H9 (cell line): ENCODE measurements around the gene KLC1. TPM values are rescaled to one million over a fixed set of nuclear protein-coding genes. Genes with fewer than 3 reads are reported as not detected.

ENCODE experiments used
- DNase-seq: peaks from one replicate; pipeline ENCODE4 v3.0.0-alpha.2; 2017
- H2AFZ ChIP-seq: one replicate; pipeline ENCODE4 v1.6.1; 2013; ENCODE audit warnings: mild to moderate bottlenecking, low read length, control low read depth, moderate library complexity
- H2AK5ac ChIP-seq: 2 replicates; pipeline ENCODE4 v1.6.1; 2013; ENCODE audit warnings: low read length, control low read depth, mixed read lengths; ENCODE audit not compliant: insufficient read length
- H2BK120ac ChIP-seq: one replicate; pipeline ENCODE4 v1.6.1; 2013; ENCODE audit warnings: low read depth, mild to moderate bottlenecking, low read length, control low read depth, inconsistent platforms; ENCODE audit not compliant: poor library complexity, severe bottlenecking
- H2BK12ac ChIP-seq: 2 replicates; pipeline ENCODE4 v1.6.1; 2013; ENCODE audit warnings: low read length, control low read depth, mixed read lengths, low read depth; ENCODE audit not compliant: insufficient read length
- H2BK15ac ChIP-seq: 2 replicates; pipeline ENCODE4 v1.6.1; 2013; ENCODE audit warnings: low read depth, low read length, control low read depth
- H2BK20ac ChIP-seq: one replicate; pipeline ENCODE4 v1.6.1; 2013; ENCODE audit warnings: low read depth, mild to moderate bottlenecking, low read length, control low read depth, inconsistent platforms; ENCODE audit not compliant: poor library complexity, severe bottlenecking
- H2BK5ac ChIP-seq: 2 replicates; pipeline ENCODE4 v1.6.1; 2013; ENCODE audit warnings: low read length, control low read depth, mixed read lengths; ENCODE audit not compliant: insufficient read length
- H3K14ac ChIP-seq: 2 replicates; pipeline ENCODE4 v1.6.1; 2013; ENCODE audit warnings: low read length, control low read depth; ENCODE audit not compliant: insufficient read depth
- H3K18ac ChIP-seq: 2 replicates; pipeline ENCODE4 v1.6.1; 2013; ENCODE audit warnings: low read depth, mild to moderate bottlenecking, mixed read lengths, low read length, control low read depth; ENCODE audit not compliant: insufficient read length
- H3K23ac ChIP-seq: 2 replicates; pipeline ENCODE4 v1.6.1; 2013; ENCODE audit warnings: low read length, control low read depth, mixed read lengths, low read depth; ENCODE audit not compliant: insufficient read length
- H3K23me2 ChIP-seq: 2 replicates; pipeline ENCODE4 v1.6.1; 2013; ENCODE audit warnings: low read depth, mild to moderate bottlenecking, mixed read lengths, low read length, control low read depth; ENCODE audit not compliant: insufficient read length, poor library complexity, severe bottlenecking
- H3K27ac ChIP-seq: 2 replicates; pipeline ENCODE4 v1.5.1; 2013; ENCODE audit warnings: low read length, control low read depth, mixed read lengths, low read depth; ENCODE audit not compliant: insufficient read length
- H3K27me3 ChIP-seq: 2 replicates; pipeline ENCODE4 v1.6.1; 2013; ENCODE audit warnings: low read length, control low read depth, inconsistent platforms; ENCODE audit not compliant: insufficient read depth
- H3K4ac ChIP-seq: 2 replicates; pipeline ENCODE4 v1.6.1; 2013; ENCODE audit warnings: low read depth, mild to moderate bottlenecking, control low read depth, inconsistent platforms, low read length, moderate library complexity
- H3K4me1 ChIP-seq: 2 replicates; pipeline ENCODE4 v1.6.1; 2013; ENCODE audit warnings: low read length, control low read depth, inconsistent platforms; ENCODE audit not compliant: insufficient read depth
- H3K4me2 ChIP-seq: 2 replicates; pipeline ENCODE4 v1.6.1; 2013; ENCODE audit warnings: low read length, control low read depth, mixed read lengths; ENCODE audit not compliant: insufficient read length, insufficient read depth
- H3K56ac ChIP-seq: 2 replicates; pipeline ENCODE4 v1.6.1; 2013; ENCODE audit warnings: low read depth, mild to moderate bottlenecking, mixed read lengths, low read length, control low read depth; ENCODE audit not compliant: insufficient read length
- H3K79me1 ChIP-seq: 2 replicates; pipeline ENCODE4 v1.6.1; 2013; ENCODE audit warnings: low read depth, mild to moderate bottlenecking, moderate library complexity, low read length, control low read depth, inconsistent platforms; ENCODE audit not compliant: insufficient read depth, poor library complexity, severe bottlenecking
- H3K79me2 ChIP-seq: 2 replicates; pipeline ENCODE4 v1.6.1; 2013; ENCODE audit warnings: low read length, control low read depth, inconsistent platforms; ENCODE audit not compliant: insufficient read depth
- H3K9ac ChIP-seq: 2 replicates; pipeline ENCODE4 v1.6.1; 2013; ENCODE audit warnings: low read length, control low read depth, mixed read lengths; ENCODE audit not compliant: insufficient read length; ENCODE audit errors: extremely low read depth
- H3K9me3 ChIP-seq: one replicate; pipeline ENCODE4 v1.6.1; 2013; ENCODE audit warnings: low read depth, low read length, inconsistent platforms; ENCODE audit not compliant: control insufficient read depth
- H3T11ph ChIP-seq: one replicate; pipeline ENCODE4 v1.6.1; 2013; ENCODE audit warnings: mild to moderate bottlenecking, low read length, control low read depth, inconsistent platforms
- H4K20me1 ChIP-seq: one replicate; pipeline ENCODE4 v1.6.1; 2013; ENCODE audit not compliant: control insufficient read depth, insufficient read length, insufficient read depth
- H4K5ac ChIP-seq: 2 replicates; pipeline ENCODE4 v1.6.1; 2013; ENCODE audit warnings: low read depth, mild to moderate bottlenecking, mixed read lengths, low read length, control low read depth; ENCODE audit not compliant: insufficient read length
- H4K8ac ChIP-seq: replicated peaks from 2 replicates; pipeline ENCODE4 v1.6.1; 2013; ENCODE audit warnings: low read length, control low read depth, mixed read lengths, low read depth; ENCODE audit not compliant: insufficient read length
- H4K91ac ChIP-seq: 2 replicates; pipeline ENCODE4 v1.6.1; 2013; ENCODE audit warnings: low read depth, mild to moderate bottlenecking, moderate library complexity, mixed read lengths, low read length, control low read depth; ENCODE audit not compliant: insufficient read length
- H3K27ac Mint-ChIP-seq, 3 experiments: 2 replicates in 2 of 3; 3 replicates in 1 of 3; pipeline ENCODE4 v1.8.0; 2020 to 2021; ENCODE audit warnings: mixed read lengths in 3 of 3, mild to moderate bottlenecking in 1 of 3, moderate library complexity in 1 of 3
- H3K27me3 Mint-ChIP-seq: 2 replicates; pipeline ENCODE4 v1.8.0; 2021; ENCODE audit warnings: low read depth, mild to moderate bottlenecking, moderate library complexity, mixed read lengths
- H3K36me3 Mint-ChIP-seq, 3 experiments: 2 replicates in 2 of 3; 3 replicates in 1 of 3; pipeline ENCODE4 v1.8.0; 2020 to 2021; ENCODE audit warnings: low read depth in 3 of 3, mixed read lengths in 3 of 3; ENCODE audit not compliant: insufficient read depth in 1 of 3
- H3K4me1 Mint-ChIP-seq, 2 experiments: 2 replicates each; pipeline ENCODE4 v1.8.0; 2020; ENCODE audit warnings: mixed read lengths in 2 of 2
- H3K4me3 Mint-ChIP-seq, 2 experiments: 2 replicates in 1 of 2; 3 replicates in 1 of 2; pipeline ENCODE4 v1.8.0; 2020 to 2021; ENCODE audit warnings: mild to moderate bottlenecking in 2 of 2, mixed read lengths in 2 of 2, moderate library complexity in 1 of 2
- H3K9me3 Mint-ChIP-seq, 2 experiments: 2 replicates in 1 of 2; 3 replicates in 1 of 2; pipeline ENCODE4 v1.8.0; 2020; ENCODE audit warnings: mild to moderate bottlenecking in 2 of 2, mixed read lengths in 2 of 2, moderate library complexity in 1 of 2
- WGBS: extraction: QIAGEN DNeasy Blood & Tissue Kit; methylation state at CpG from one replicate; pipeline ENCODE4 v1.1.7; 2013; ENCODE audit warnings: missing lambda C conversion rate, low lambda C conversion rate, mixed read lengths; ENCODE audit not compliant: insufficient read length; ENCODE audit errors: extremely low coverage; 5-methylcytosine and 5-hydroxymethylcytosine counted together
- total RNA-seq: library from RNA; stranded (reverse); gene quantifications from 2 replicates; pipeline ENCODE4 v1.2.1, GENCODE V29; 2021
- TF ChIP-seq, protein P1 (sequence below): fragments of 200-600 bp; sonication (generic); conservative IDR thresholded peaks from 3 replicates; pipeline ENCODE4 v1.8.0; 2021; ENCODE audit warnings: antibody characterized with exemption, mild to moderate bottlenecking

KLC1 gene
- total RNA-seq, 1 experiment from 2014 or later: 143 TPM

DNA sequence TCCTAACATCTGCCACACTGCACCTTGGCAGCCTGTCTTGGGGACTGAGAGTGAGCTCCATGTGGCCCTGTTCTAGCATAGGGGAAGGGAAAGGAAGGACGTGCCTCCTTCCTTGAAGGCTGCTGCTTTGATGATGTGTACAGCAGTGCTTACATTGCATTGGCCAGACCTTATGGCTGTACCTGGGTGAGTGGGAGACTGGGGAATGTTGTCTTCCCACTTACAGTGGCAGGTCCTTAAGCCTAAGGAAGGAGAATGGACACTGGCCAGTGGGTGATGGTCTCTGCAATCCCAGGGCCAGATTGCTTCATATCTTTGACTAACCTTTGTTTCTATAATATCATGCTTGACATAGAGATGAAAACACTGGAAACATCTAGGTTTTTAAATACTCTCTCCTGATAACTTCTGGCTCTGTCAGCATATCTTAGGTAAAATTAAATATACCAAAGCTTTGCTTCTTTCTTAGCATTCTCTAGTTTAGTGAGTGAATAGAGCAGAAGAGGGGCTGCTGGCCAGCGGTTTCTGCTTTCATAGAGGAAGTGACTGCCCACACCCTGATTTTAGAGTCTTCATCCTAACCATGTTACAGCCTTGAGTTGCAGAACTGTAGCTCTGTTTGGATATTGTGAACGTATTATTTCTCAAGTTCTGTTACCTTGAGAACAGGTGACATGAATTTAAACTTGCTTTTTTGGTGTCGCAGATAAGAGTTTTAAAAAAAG, 27.2 kb downstream of the KLC1 start:
- H2AFZ ChIP-seq: no peak overlapping the region
- H3K27me3 ChIP-seq: no peaks in the 10 kb centered on the region
- H4K91ac ChIP-seq: no peak overlapping the region
- no peak overlapping the region for H4K8ac ChIP-seq
- H3K4me2 ChIP-seq: no peak overlapping the region
- no peak overlapping the region for H3K4ac ChIP-seq
- Mint-ChIP-seq H3K27me3 (no peaks in the 10 kb centered on the region), H3K36me3 (peaks cover 31 to 64% (median 62%) of the 10 kb centered on the region in 3 experiments; a peak in 6 of 7 replicates), H3K4me3 (no peak overlapping the region), H3K4me1 (no peaks in the 10 kb centered on the region), H3K9me3 (no peaks in the 10 kb centered on the region), H3K27ac (peak overlapping the region in 2 of 3 experiments; percentile 5 to 13; a peak in 2 of 7 replicates)
- H3K23ac ChIP-seq: no peak overlapping the region
- H3K18ac ChIP-seq: no peak overlapping the region
- no peak overlapping the region for H2BK20ac ChIP-seq
- no peak for DNase-seq
- H4K20me1 ChIP-seq: no peaks in the 10 kb centered on the region
- no peaks in the 10 kb centered on the region for H3K9me3 ChIP-seq
- peaks cover 4% of the 10 kb centered on the region; the same call in 1 of the 2 replicates for H3K79me2 ChIP-seq
- H2BK120ac ChIP-seq: no peak overlapping the region
- H3K56ac ChIP-seq: no peak overlapping the region
- H2BK15ac ChIP-seq: no peak overlapping the region
- H3T11ph ChIP-seq: no peak overlapping the region
- H3K14ac ChIP-seq: no peak overlapping the region
- no peak overlapping the region for H3K9ac ChIP-seq
- H3K27ac ChIP-seq: no peak overlapping the region
- TF ChIP-seq, protein P1, sequence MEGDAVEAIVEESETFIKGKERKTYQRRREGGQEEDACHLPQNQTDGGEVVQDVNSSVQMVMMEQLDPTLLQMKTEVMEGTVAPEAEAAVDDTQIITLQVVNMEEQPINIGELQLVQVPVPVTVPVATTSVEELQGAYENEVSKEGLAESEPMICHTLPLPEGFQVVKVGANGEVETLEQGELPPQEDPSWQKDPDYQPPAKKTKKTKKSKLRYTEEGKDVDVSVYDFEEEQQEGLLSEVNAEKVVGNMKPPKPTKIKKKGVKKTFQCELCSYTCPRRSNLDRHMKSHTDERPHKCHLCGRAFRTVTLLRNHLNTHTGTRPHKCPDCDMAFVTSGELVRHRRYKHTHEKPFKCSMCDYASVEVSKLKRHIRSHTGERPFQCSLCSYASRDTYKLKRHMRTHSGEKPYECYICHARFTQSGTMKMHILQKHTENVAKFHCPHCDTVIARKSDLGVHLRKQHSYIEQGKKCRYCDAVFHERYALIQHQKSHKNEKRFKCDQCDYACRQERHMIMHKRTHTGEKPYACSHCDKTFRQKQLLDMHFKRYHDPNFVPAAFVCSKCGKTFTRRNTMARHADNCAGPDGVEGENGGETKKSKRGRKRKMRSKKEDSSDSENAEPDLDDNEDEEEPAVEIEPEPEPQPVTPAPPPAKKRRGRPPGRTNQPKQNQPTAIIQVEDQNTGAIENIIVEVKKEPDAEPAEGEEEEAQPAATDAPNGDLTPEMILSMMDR: no peak
- no peak overlapping the region for H2BK5ac ChIP-seq
- no peak overlapping the region for H4K5ac ChIP-seq
- H2BK12ac ChIP-seq: no peak overlapping the region
- H3K23me2 ChIP-seq: no peaks in the 10 kb centered on the region
- WGBS: no CpG with 5 or more reads among the region's 4 CpGs
- no peaks in the 10 kb centered on the region for H3K4me1 ChIP-seq
- no peak overlapping the region for H2AK5ac ChIP-seq
- peaks cover 6% of the 10 kb centered on the region for H3K79me1 ChIP-seq
